HEK293 (cell line): ENCODE data around the gene CCDC14.

Source experiments
- HOXD13 ChIP-seq: sonication (generic); formaldehyde crosslinking; IDR thresholded peaks from 2 replicates; pipeline ENCODE4 v1.8.0; 2022; ENCODE audit warnings: missing genetic modification reagents, borderline replicate concordance
- KLF16 ChIP-seq: fragments of 450-650 bp; formaldehyde crosslinking; IDR thresholded peaks from 2 replicates; pipeline ENCODE4 v1.5.1; 2017; ENCODE audit warnings: missing biosample characterization, missing genetic modification characterization
- KLF8 ChIP-seq: fragments of 450-650 bp; formaldehyde crosslinking; IDR thresholded peaks from 2 replicates; pipeline ENCODE4 v1.5.1; 2016; ENCODE audit warnings: missing biosample characterization, missing genetic modification characterization
- MYNN ChIP-seq: fragments of 450-650 bp; formaldehyde crosslinking; IDR thresholded peaks from 2 replicates; pipeline ENCODE4 v1.5.1; 2016; ENCODE audit warnings: missing biosample characterization, missing genetic modification characterization, borderline replicate concordance
- MZF1 ChIP-seq: fragments of 450-650 bp; formaldehyde crosslinking; IDR thresholded peaks from 2 replicates; pipeline ENCODE4 v1.5.1; 2017; ENCODE audit warnings: missing biosample characterization, missing genetic modification characterization, borderline replicate concordance
- OSR2 ChIP-seq: fragments of 450-650 bp; formaldehyde crosslinking; IDR thresholded peaks from 2 replicates; pipeline ENCODE4 v1.5.1; 2016; ENCODE audit warnings: missing biosample characterization, missing genetic modification characterization
- SCRT1 ChIP-seq: fragments of 450-650 bp; formaldehyde crosslinking; IDR thresholded peaks from 2 replicates; pipeline ENCODE4 v1.5.1; 2016; ENCODE audit warnings: missing biosample characterization, missing genetic modification characterization, borderline replicate concordance
- SP2 ChIP-seq: fragments of 450-650 bp; formaldehyde crosslinking; IDR thresholded peaks from 2 replicates; pipeline ENCODE4 v1.5.1; 2016; ENCODE audit warnings: missing biosample characterization, missing genetic modification characterization
- ZBTB1 ChIP-seq: fragments of 450-650 bp; formaldehyde crosslinking; IDR thresholded peaks from 2 replicates; pipeline ENCODE4 v1.5.1; 2016; ENCODE audit warnings: missing biosample characterization, missing genetic modification characterization
- ZBTB8A ChIP-seq: fragments of 450-650 bp; formaldehyde crosslinking; IDR thresholded peaks from 2 replicates; pipeline ENCODE4 v1.5.1; 2016; ENCODE audit warnings: missing biosample characterization, missing genetic modification characterization
- ZFP41 ChIP-seq: fragments of 450-650 bp; formaldehyde crosslinking; IDR thresholded peaks from 2 replicates; pipeline ENCODE4 v1.5.1; 2016; ENCODE audit warnings: missing biosample characterization, missing genetic modification characterization, borderline replicate concordance
- ZFP69B ChIP-seq: fragments of 450-650 bp; formaldehyde crosslinking; IDR thresholded peaks from 2 replicates; pipeline ENCODE4 v1.5.1; 2016; ENCODE audit warnings: missing biosample characterization, missing genetic modification characterization
- ZNF146 ChIP-seq: fragments of 450-650 bp; formaldehyde crosslinking; IDR thresholded peaks from 2 replicates; pipeline ENCODE4 v1.5.1; 2016; ENCODE audit warnings: missing biosample characterization, missing genetic modification characterization
- ZNF2 ChIP-seq: fragments of 450-650 bp; formaldehyde crosslinking; IDR thresholded peaks from 2 replicates; pipeline ENCODE4 v1.5.1; 2016; ENCODE audit warnings: missing biosample characterization, missing genetic modification characterization
- ZNF26 ChIP-seq: fragments of 450-650 bp; formaldehyde crosslinking; IDR thresholded peaks from 2 replicates; pipeline ENCODE4 v1.5.1; 2016; ENCODE audit warnings: missing biosample characterization, missing genetic modification characterization
- ZNF354C ChIP-seq: fragments of 450-650 bp; formaldehyde crosslinking; IDR thresholded peaks from 2 replicates; pipeline ENCODE4 v1.5.1; 2016; ENCODE audit warnings: missing biosample characterization, missing genetic modification characterization, low read depth, borderline replicate concordance
- ZNF514 ChIP-seq: fragments of 450-650 bp; formaldehyde crosslinking; IDR thresholded peaks from 2 replicates; pipeline ENCODE4 v1.5.1; 2016; ENCODE audit warnings: missing biosample characterization, missing genetic modification characterization
- ZNF558 ChIP-seq: fragments of 450-650 bp; formaldehyde crosslinking; IDR thresholded peaks from 2 replicates; pipeline ENCODE4 v1.5.1; 2016; ENCODE audit warnings: missing biosample characterization, missing genetic modification characterization
- ZNF571 ChIP-seq: fragments of 450-650 bp; formaldehyde crosslinking; IDR thresholded peaks from 2 replicates; pipeline ENCODE4 v1.5.0; 2017; ENCODE audit warnings: missing biosample characterization, missing genetic modification characterization
- ZNF654 ChIP-seq: fragments of 450-650 bp; formaldehyde crosslinking; IDR thresholded peaks from 2 replicates; pipeline ENCODE4 v1.5.1; 2016; ENCODE audit warnings: low read depth, missing biosample characterization, missing genetic modification characterization
- ZNF701 ChIP-seq: fragments of 450-650 bp; formaldehyde crosslinking; IDR thresholded peaks from 2 replicates; pipeline ENCODE4 v1.5.1; 2016; ENCODE audit warnings: missing biosample characterization, missing genetic modification characterization
- ZSCAN5A ChIP-seq: fragments of 450-650 bp; formaldehyde crosslinking; IDR thresholded peaks from 2 replicates; pipeline ENCODE4 v1.5.1; 2016; ENCODE audit warnings: missing biosample characterization, missing genetic modification characterization
- TF ChIP-seq, protein P1 (sequence below): fragments of 450-650 bp; formaldehyde crosslinking; IDR thresholded peaks from 2 replicates; pipeline ENCODE4 v1.5.1; 2016; ENCODE audit warnings: missing biosample characterization, missing genetic modification characterization, borderline replicate concordance
- TF ChIP-seq, protein P2 (sequence below): fragments of 450-650 bp; formaldehyde crosslinking; IDR thresholded peaks from 2 replicates; pipeline ENCODE4 v1.5.1; 2016; ENCODE audit warnings: missing biosample characterization, missing genetic modification characterization
- TF ChIP-seq, protein P3 (sequence below): fragments of 450-650 bp; formaldehyde crosslinking; IDR thresholded peaks from 2 replicates; pipeline ENCODE4 v1.5.1; 2016; ENCODE audit warnings: missing biosample characterization, missing genetic modification characterization
- TF ChIP-seq, protein P4 (sequence below): fragments of 450-650 bp; formaldehyde crosslinking; IDR thresholded peaks from 2 replicates; pipeline ENCODE4 v1.5.1; 2016; ENCODE audit warnings: missing biosample characterization, missing genetic modification characterization

CCDC14 gene

DNA sequence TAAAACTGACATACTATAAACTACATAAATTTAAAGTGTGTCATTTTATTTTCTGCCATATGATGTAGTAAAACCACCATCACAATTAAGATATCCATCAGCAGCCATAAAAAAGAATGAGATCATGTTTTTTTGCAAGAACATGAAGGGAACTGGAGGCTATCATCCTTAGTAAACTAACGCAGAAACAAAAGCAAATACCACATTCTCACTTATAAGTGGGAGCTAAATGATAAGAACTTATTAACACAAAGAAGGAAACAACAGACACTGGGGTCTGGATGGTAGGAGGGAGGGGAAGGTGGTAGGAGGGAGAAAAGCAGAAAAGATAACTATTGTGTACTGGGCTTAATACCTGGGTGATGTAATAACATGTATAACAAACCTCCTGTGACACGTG, 24.6 kb downstream of the CCDC14 start (continued):
- TF ChIP-seq, protein P1, sequence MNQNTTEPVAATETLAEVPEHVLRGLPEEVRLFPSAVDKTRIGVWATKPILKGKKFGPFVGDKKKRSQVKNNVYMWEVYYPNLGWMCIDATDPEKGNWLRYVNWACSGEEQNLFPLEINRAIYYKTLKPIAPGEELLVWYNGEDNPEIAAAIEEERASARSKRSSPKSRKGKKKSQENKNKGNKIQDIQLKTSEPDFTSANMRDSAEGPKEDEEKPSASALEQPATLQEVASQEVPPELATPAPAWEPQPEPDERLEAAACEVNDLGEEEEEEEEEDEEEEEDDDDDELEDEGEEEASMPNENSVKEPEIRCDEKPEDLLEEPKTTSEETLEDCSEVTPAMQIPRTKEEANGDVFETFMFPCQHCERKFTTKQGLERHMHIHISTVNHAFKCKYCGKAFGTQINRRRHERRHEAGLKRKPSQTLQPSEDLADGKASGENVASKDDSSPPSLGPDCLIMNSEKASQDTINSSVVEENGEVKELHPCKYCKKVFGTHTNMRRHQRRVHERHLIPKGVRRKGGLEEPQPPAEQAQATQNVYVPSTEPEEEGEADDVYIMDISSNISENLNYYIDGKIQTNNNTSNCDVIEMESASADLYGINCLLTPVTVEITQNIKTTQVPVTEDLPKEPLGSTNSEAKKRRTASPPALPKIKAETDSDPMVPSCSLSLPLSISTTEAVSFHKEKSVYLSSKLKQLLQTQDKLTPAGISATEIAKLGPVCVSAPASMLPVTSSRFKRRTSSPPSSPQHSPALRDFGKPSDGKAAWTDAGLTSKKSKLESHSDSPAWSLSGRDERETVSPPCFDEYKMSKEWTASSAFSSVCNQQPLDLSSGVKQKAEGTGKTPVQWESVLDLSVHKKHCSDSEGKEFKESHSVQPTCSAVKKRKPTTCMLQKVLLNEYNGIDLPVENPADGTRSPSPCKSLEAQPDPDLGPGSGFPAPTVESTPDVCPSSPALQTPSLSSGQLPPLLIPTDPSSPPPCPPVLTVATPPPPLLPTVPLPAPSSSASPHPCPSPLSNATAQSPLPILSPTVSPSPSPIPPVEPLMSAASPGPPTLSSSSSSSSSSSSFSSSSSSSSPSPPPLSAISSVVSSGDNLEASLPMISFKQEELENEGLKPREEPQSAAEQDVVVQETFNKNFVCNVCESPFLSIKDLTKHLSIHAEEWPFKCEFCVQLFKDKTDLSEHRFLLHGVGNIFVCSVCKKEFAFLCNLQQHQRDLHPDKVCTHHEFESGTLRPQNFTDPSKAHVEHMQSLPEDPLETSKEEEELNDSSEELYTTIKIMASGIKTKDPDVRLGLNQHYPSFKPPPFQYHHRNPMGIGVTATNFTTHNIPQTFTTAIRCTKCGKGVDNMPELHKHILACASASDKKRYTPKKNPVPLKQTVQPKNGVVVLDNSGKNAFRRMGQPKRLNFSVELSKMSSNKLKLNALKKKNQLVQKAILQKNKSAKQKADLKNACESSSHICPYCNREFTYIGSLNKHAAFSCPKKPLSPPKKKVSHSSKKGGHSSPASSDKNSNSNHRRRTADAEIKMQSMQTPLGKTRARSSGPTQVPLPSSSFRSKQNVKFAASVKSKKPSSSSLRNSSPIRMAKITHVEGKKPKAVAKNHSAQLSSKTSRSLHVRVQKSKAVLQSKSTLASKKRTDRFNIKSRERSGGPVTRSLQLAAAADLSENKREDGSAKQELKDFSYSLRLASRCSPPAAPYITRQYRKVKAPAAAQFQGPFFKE, result no peak
- TF ChIP-seq ZNF26 (tag by site-specific recombination) (no peak), ZSCAN5A (tag by site-specific recombination) (no peak), MZF1 (tag by site-specific recombination) (0 out of 2 replicates have a peak, but pooled peaks have one; percentile 53), OSR2 (tag by site-specific recombination) (peak; percentile 98), KLF16 (peak; percentile 63; the same call in 1 of the 2 replicates), MYNN (tag by site-specific recombination) (no peak), ZBTB8A (tag by site-specific recombination) (peak; percentile 59), ZNF2 (peak; percentile 64; the same call in 1 of the 2 replicates), SCRT1 (tag by site-specific recombination) (0 out of 2 replicates have a peak, but pooled peaks have one; percentile 34), HOXD13 (peak; percentile 88), ZNF571 (tag by site-specific recombination) (no peak), ZNF558 (tag by site-specific recombination) (peak; percentile 76), KLF8 (tag by site-specific recombination) (peak; percentile 85), SP2 (tag by site-specific recombination) (no peak; the same call in 1 of the 2 replicates), ZFP69B (peak; percentile 74), ZNF146 (peak; percentile 69; the same call in 1 of the 2 replicates), ZNF354C (tag by site-specific recombination) (no peak), ZBTB1 (tag by site-specific recombination) (peak; percentile 85), ZFP41 (tag by site-specific recombination) (no peak), ZNF514 (tag by site-specific recombination) (no peak), ZNF654 (tag by site-specific recombination) (no peak), ZNF701 (tag by site-specific recombination) (no peak)
- TF ChIP-seq, protein P2, sequence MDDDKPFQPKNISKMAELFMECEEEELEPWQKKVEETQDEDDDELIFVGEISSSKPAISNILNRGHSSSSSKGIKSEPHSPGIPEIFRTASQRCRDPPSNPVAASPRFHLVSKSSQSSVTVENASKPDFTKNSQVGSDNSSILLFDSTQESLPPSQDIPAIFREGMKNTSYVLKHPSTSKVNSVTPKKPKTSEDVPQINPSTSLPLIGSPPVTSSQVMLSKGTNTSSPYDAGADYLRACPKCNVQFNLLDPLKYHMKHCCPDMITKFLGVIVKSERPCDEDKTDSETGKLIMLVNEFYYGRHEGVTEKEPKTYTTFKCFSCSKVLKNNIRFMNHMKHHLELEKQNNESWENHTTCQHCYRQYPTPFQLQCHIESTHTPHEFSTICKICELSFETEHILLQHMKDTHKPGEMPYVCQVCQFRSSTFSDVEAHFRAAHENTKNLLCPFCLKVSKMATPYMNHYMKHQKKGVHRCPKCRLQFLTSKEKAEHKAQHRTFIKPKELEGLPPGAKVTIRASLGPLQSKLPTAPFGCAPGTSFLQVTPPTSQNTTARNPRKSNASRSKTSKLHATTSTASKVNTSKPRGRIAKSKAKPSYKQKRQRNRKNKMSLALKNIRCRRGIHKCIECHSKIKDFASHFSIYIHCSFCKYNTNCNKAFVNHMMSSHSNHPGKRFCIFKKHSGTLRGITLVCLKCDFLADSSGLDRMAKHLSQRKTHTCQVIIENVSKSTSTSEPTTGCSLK (tag by site-specific recombination), result no peak
- TF ChIP-seq, protein P3, sequence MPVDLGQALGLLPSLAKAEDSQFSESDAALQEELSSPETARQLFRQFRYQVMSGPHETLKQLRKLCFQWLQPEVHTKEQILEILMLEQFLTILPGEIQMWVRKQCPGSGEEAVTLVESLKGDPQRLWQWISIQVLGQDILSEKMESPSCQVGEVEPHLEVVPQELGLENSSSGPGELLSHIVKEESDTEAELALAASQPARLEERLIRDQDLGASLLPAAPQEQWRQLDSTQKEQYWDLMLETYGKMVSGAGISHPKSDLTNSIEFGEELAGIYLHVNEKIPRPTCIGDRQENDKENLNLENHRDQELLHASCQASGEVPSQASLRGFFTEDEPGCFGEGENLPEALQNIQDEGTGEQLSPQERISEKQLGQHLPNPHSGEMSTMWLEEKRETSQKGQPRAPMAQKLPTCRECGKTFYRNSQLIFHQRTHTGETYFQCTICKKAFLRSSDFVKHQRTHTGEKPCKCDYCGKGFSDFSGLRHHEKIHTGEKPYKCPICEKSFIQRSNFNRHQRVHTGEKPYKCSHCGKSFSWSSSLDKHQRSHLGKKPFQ (tag by site-specific recombination), result peak; percentile 78
- TF ChIP-seq, protein P4, sequence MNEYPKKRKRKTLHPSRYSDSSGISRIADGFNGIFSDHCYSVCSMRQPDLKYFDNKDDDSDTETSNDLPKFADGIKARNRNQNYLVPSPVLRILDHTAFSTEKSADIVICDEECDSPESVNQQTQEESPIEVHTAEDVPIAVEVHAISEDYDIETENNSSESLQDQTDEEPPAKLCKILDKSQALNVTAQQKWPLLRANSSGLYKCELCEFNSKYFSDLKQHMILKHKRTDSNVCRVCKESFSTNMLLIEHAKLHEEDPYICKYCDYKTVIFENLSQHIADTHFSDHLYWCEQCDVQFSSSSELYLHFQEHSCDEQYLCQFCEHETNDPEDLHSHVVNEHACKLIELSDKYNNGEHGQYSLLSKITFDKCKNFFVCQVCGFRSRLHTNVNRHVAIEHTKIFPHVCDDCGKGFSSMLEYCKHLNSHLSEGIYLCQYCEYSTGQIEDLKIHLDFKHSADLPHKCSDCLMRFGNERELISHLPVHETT (tag by site-specific recombination), result peak; percentile 90
